CMK (cell line): ENCODE data around the gene NPB.

Experiments used
- DNase-seq: peaks from one replicate; pipeline ENCODE4 v3.0.0-alpha.2; 2010; ENCODE audit warnings: low read depth

NPB gene

GRCh38 chr17:81899514-81900166 is 2.4 kb upstream of the NPB start:
- no peak for DNase-seq

GRCh38 chr17:81900181-81900820 is 1.7 kb upstream of the NPB start:
- DNase-seq, result no peak

GRCh38 chr17:81901167-81902022 is 643 bp upstream of the NPB start:
- no peak for DNase-seq

GRCh38 chr17:81902653-81903414 is 796 bp downstream of the NPB start:
- DNase-seq, result no peak

GRCh38 chr17:81903415-81903831 is 1.4 kb downstream of the NPB start:
- DNase-seq, result no peak

GRCh38 chr17:81903896-81904599 is 2.0 kb downstream of the NPB start:
- no peak for DNase-seq

GRCh38 chr17:81904600-81905423 is 2.8 kb downstream of the NPB start:
- DNase-seq, result no peak

- DNase-seq, result no peak
Measured at GRCh38 chr17:81905424-81905875, 3.4 kb downstream of the NPB start.

GRCh38 chr17:81905993-81906392 is 4.0 kb downstream of the NPB start:
- DNase-seq, result no peak

- no peak for DNase-seq
Measured at GRCh38 chr17:81906476-81907218, 4.6 kb downstream of the NPB start.

GRCh38 chr17:81907219-81908145 is 5.4 kb downstream of the NPB start:
- no peak for DNase-seq

- no peak for DNase-seq
Measured at GRCh38 chr17:81908793-81909192, 6.8 kb downstream of the NPB start.

- DNase-seq, result no peak
Measured at GRCh38 chr17:81909231-81909630, 7.2 kb downstream of the NPB start.

GRCh38 chr17:81909966-81910839 is 8.2 kb downstream of the NPB start:
- DNase-seq, result no peak

GRCh38 chr17:81910840-81911276 is 8.8 kb downstream of the NPB start:
- DNase-seq, result no peak

- DNase-seq, result peak; percentile 71
Measured at GRCh38 chr17:81911277-81911961, 9.4 kb downstream of the NPB start, which contains the start of gene PCYT2. TSS of gene PCYT2 (minus strand) at chr17:81911399. CDS start at chr17:81911355, 44 bp downstream.

GRCh38 chr17:81911969-81912368 is 9.9 kb downstream of the NPB start:
- DNase-seq, result no peak
